Uterus (tissue), 2 donors: ENCODE results near the gene CELA2A.

ENCODE experiments used
- CTCF ChIP-seq, 4 experiments: fragments of 200-600 bp in 2 of 4; fragments of 450-650 bp in 2 of 4; sonication (generic) in 2 of 4; IDR thresholded peaks; one replicate each; pipeline ENCODE4 v1.5.1; 2016 to 2019; ENCODE audit warnings: antibody characterized with exemption in 4 of 4, mild to moderate bottlenecking in 2 of 4, moderate library complexity in 1 of 4
- POLR2A ChIP-seq, 2 donors: fragments of 450-650 bp; IDR thresholded peaks; one replicate each; pipeline ENCODE4 v1.6.1; 2016; ENCODE audit warnings: antibody characterized with exemption in 2 of 2, mild to moderate bottlenecking in 1 of 2, moderate library complexity in 1 of 2

GRCh38 chr1:15453734-15454133 lies 2.8 kb upstream of the CELA2A start:
- TF ChIP-seq CTCF (IDR thresholded peaks at IDR 0.05) (no peak), POLR2A (IDR thresholded peaks at IDR 0.05) (no peak)
